Right hindlimb (tissue), 1 donor: ENCODE results near the gene DNTT.

ENCODE experiments used
- DNase-seq: peaks from one replicate; pipeline ENCODE4 v3.0.0-alpha.2; 2018

DNTT gene

DNA sequence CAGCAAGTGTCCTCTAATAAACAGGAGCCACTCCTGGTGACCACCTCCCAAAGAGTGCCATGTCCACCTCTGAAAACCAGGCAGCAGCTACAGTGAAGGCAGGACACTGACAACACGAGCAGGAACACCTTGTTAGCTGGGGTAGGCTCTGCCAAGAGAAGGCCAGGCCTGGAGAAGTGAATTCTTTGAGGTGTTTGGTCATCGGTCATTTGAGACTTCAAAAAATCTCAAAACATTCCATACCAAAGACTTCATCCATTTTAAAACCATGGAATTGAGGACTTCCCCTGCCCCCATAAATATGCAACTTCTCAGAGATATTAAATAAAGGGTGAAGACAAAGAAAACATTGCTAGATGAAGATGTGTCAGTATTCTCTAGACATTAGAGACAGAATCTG lies 82.9 kb downstream of the DNTT start:
- DNase-seq, result no peak

- DNase-seq, result no peak
Observed at GRCh38 chr10:96387601-96388000, 83.4 kb downstream of the DNTT start.
